Keratinocyte (primary cell): ENCODE measurements around the gene GLCE. TPM values are rescaled to one million over a fixed set of nuclear protein-coding genes. Genes with fewer than 3 reads are reported as not detected.

Experiments
- DNase-seq: peaks from one replicate; pipeline ENCODE4 v3.0.0-alpha.2; 2011; ENCODE audit warnings: low read depth, missing footprints, low spot score
- FAIRE-seq: peaks from 2 replicates; lab custom pipeline; 2011; peaks lifted over from hg19 to GRCh38; lab: Jason Lieb, UNC
- H2AFZ ChIP-seq: 2 replicates; pipeline ENCODE4 v1.6.0; 2012; ENCODE audit warnings: low read length, control low read depth, inconsistent platforms; ENCODE audit not compliant: control insufficient read depth
- H3K27ac ChIP-seq: 2 replicates; pipeline ENCODE4 v1.5.1; 2011; ENCODE audit warnings: low read length; ENCODE audit not compliant: control insufficient read depth, insufficient read depth
- H3K27me3 ChIP-seq: 3 replicates; pipeline ENCODE4 v1.6.0; 2011; ENCODE audit warnings: low read length; ENCODE audit not compliant: control insufficient read depth, insufficient read depth; ENCODE audit errors: extremely low read depth
- H3K36me3 ChIP-seq, 2 experiments: 2 replicates in 1 of 2; 3 replicates in 1 of 2; pipeline ENCODE4 v1.5.1; 2011; ENCODE audit warnings: low read length in 2 of 2, mild to moderate bottlenecking in 1 of 2; ENCODE audit not compliant: control insufficient read depth in 2 of 2, insufficient read depth in 2 of 2; ENCODE audit errors: extremely low read depth in 1 of 2
- H3K4me1 ChIP-seq: 3 replicates; pipeline ENCODE4 v1.5.1; 2011; ENCODE audit warnings: low read length; ENCODE audit not compliant: control insufficient read depth, insufficient read depth; ENCODE audit errors: extremely low read depth
- H3K4me2 ChIP-seq: 3 replicates; pipeline ENCODE4 v1.6.0; 2011; ENCODE audit warnings: low read depth, low read length; ENCODE audit not compliant: control insufficient read depth, insufficient read depth; ENCODE audit errors: extremely low read depth
- H3K4me3 ChIP-seq, 3 experiments: fragments of 200-600 bp in 1 of 3; sonication (generic) in 1 of 3; 2 replicates in 2 of 3; 3 replicates in 1 of 3; pipeline ENCODE4 v1.5.1; 2011 to 2016; ENCODE audit warnings: low read length in 3 of 3, mild to moderate bottlenecking in 3 of 3, control low read depth in 2 of 3, inconsistent platforms in 1 of 3, low read depth in 1 of 3, mixed read lengths in 1 of 3, mixed run types in 1 of 3, moderate library complexity in 1 of 3; ENCODE audit not compliant: control insufficient read depth in 2 of 3, insufficient read depth in 2 of 3; ENCODE audit errors: extremely low read depth in 1 of 3
- H3K79me2 ChIP-seq: 2 replicates; pipeline ENCODE4 v1.6.0; 2012; ENCODE audit warnings: low read length; ENCODE audit not compliant: control insufficient read depth, insufficient read depth
- H3K9ac ChIP-seq: 3 replicates; pipeline ENCODE4 v1.6.0; 2011; ENCODE audit warnings: low read length; ENCODE audit not compliant: control insufficient read depth, insufficient read depth; ENCODE audit errors: extremely low read depth
- H3K9me1 ChIP-seq: 3 replicates; pipeline ENCODE4 v1.6.0; 2011; ENCODE audit warnings: low read length; ENCODE audit not compliant: control insufficient read depth, insufficient read depth; ENCODE audit errors: extremely low read depth
- H3K9me3 ChIP-seq: 2 replicates; pipeline ENCODE4 v1.5.1; 2012; ENCODE audit warnings: low read depth, low read length; ENCODE audit not compliant: control insufficient read depth
- H4K20me1 ChIP-seq: 3 replicates; pipeline ENCODE4 v1.6.0; 2011; ENCODE audit warnings: low read length; ENCODE audit not compliant: control insufficient read depth, insufficient read depth; ENCODE audit errors: extremely low read depth
- EZH2 ChIP-seq: IDR thresholded peaks from one replicate; pipeline ENCODE4 v1.6.1; 2012; ENCODE audit warnings: inconsistent platforms, mild to moderate bottlenecking, low read length, moderate library complexity
- dilution Hi-C: fragments of 300-500 bp; cut with MboI; formaldehyde crosslinking; loops from one replicate; pipeline ENCODE4 v1.7.0; 2020; ENCODE audit warnings: low sequenced_read_pairs; ENCODE audit not compliant: extremely low pct_ligation_motif_present
- polyA plus RNA-seq, 5 experiments: library from polyadenylated mRNA; depleted of rRNA in 3 of 5; stranded (reverse) in 3 of 5; stranded (forward) in 1 of 5; unstranded in 1 of 5; fragments of >200 nt; gene quantifications; 1 replicate in 1 of 5; 2 replicates in 3 of 5; 3 replicates in 1 of 5; pipeline versions ENCODE4 v1.2.1 to v1.2.3, GENCODE V29; 2011 to 2012; ENCODE audit warnings: missing spikeins in 2 of 5, low read depth in 1 of 5, low replicate concordance in 1 of 5
- TF ChIP-seq, protein P1 (sequence below), 3 experiments: IDR thresholded peaks in 1 of 3; conservative IDR thresholded peaks in 1 of 3; optimal IDR thresholded peaks in 1 of 3; 2 replicates in 2 of 3; 3 replicates in 1 of 3; pipeline versions ENCODE3 to v1.5.1; 2011; ENCODE audit warnings: low read length in 3 of 3, mild to moderate bottlenecking in 3 of 3, moderate library complexity in 2 of 3, control low read depth in 1 of 3, inconsistent platforms in 1 of 3; ENCODE audit not compliant: insufficient read depth in 2 of 3; ENCODE audit errors: extremely low read depth in 1 of 3

Gene GLCE
- polyA plus RNA-seq, 1 donor (not counting 4 experiments of a cell fraction or from before 2014, with no cell fraction given) = 16.3 TPM

GRCh38 chr15:69127306-69127705 is 33.1 kb upstream of the GLCE start:
- Histone ChIP-seq H3K79me2 (no peaks in the 10 kb centered on the region), H3K9ac (no peak overlapping the region), H3K9me1 (no peaks in the 10 kb centered on the region), H3K36me3 (no peaks in the 10 kb centered on the region), H3K27me3 (no peaks in the 10 kb centered on the region), H3K4me1 (peaks cover 10% of the 10 kb centered on the region), H3K4me2 (no peak overlapping the region), H4K20me1 (no peaks in the 10 kb centered on the region), H3K27ac (no peak overlapping the region), H2AFZ (no peak overlapping the region), H3K4me3 (no peak overlapping the region), H3K9me3 (no peaks in the 10 kb centered on the region)
- no peak for TF ChIP-seq EZH2
- TF ChIP-seq, protein P1, sequence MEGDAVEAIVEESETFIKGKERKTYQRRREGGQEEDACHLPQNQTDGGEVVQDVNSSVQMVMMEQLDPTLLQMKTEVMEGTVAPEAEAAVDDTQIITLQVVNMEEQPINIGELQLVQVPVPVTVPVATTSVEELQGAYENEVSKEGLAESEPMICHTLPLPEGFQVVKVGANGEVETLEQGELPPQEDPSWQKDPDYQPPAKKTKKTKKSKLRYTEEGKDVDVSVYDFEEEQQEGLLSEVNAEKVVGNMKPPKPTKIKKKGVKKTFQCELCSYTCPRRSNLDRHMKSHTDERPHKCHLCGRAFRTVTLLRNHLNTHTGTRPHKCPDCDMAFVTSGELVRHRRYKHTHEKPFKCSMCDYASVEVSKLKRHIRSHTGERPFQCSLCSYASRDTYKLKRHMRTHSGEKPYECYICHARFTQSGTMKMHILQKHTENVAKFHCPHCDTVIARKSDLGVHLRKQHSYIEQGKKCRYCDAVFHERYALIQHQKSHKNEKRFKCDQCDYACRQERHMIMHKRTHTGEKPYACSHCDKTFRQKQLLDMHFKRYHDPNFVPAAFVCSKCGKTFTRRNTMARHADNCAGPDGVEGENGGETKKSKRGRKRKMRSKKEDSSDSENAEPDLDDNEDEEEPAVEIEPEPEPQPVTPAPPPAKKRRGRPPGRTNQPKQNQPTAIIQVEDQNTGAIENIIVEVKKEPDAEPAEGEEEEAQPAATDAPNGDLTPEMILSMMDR (optimal IDR thresholded peaks at IDR 0.05 in 1 of 3, IDR thresholded peaks at IDR 0.05 in 1 of 3, conservative IDR thresholded peaks at IDR 0.05 in 1 of 3; ENCODE audit: extremely low read depth in 1 of 3, insufficient read depth in 2 of 3, low read length in 3 of 3) = no peak
- FAIRE-seq (no peak), DNase-seq (no peak)
- dilution Hi-C loops = no loop called here

- TF ChIP-seq, protein P1 (optimal IDR thresholded peaks at IDR 0.05 in 1 of 3, IDR thresholded peaks at IDR 0.05 in 1 of 3, conservative IDR thresholded peaks at IDR 0.05 in 1 of 3; ENCODE audit: extremely low read depth in 1 of 3, insufficient read depth in 2 of 3, low read length in 3 of 3) = no peak
- no peak for TF ChIP-seq EZH2
- peak overlapping the region; percentile 52 for H2AFZ ChIP-seq
- H3K4me2 ChIP-seq = no peak overlapping the region
- no peaks in the 10 kb centered on the region for H3K36me3 ChIP-seq
- no peak overlapping the region for H3K4me3 ChIP-seq
- H3K9ac ChIP-seq = no peak overlapping the region
- dilution Hi-C loops = no loop called here
- H3K4me1 ChIP-seq = peaks cover 10% of the 10 kb centered on the region
- FAIRE-seq = no peak
- no peaks in the 10 kb centered on the region for H3K9me1 ChIP-seq
- no peak overlapping the region for H3K27ac ChIP-seq
- no peaks in the 10 kb centered on the region for H4K20me1 ChIP-seq
- H3K27me3 ChIP-seq = no peaks in the 10 kb centered on the region
- H3K79me2 ChIP-seq = no peaks in the 10 kb centered on the region
- no peak for DNase-seq
- no peaks in the 10 kb centered on the region for H3K9me3 ChIP-seq
Observed at GRCh38 chr15:69128667-69129311, 31.6 kb upstream of the GLCE start.
